Neural cell (in vitro differentiated cells): ENCODE results near the gene CBX2. TPM values are rescaled to one million over a fixed set of nuclear protein-coding genes. Genes with fewer than 3 reads are reported as not detected.

ENCODE experiments used
- H2AFZ ChIP-seq: fragments of 200-600, 300-800 bp; sonication (generic), shearing (Covaris generic); 2 replicates; pipeline ENCODE4 v1.6.0; 2014; ENCODE audit warnings: low read depth, mild to moderate bottlenecking, antibody characterized with exemption, low read length, moderate library complexity
- H3F3A ChIP-seq: fragments of 200-600 bp; shearing (Covaris generic); 2 replicates; pipeline ENCODE4 v1.6.1; 2016; ENCODE audit warnings: mild to moderate bottlenecking, moderate library complexity, mixed read lengths, antibody characterized with exemption, low read length; ENCODE audit not compliant: insufficient read depth, poor library complexity, severe bottlenecking
- H3K27ac ChIP-seq: fragments of 200-600, 300-800 bp; sonication (generic), shearing (Covaris generic); 2 replicates; pipeline ENCODE4 v1.5.1; 2014; ENCODE audit warnings: mild to moderate bottlenecking, low read length, moderate library complexity
- H3K27me3 ChIP-seq: fragments of 300-800, 200-600 bp; sonication (generic), shearing (Covaris generic); 2 replicates; pipeline ENCODE4 v1.6.0; 2014; ENCODE audit warnings: mild to moderate bottlenecking, low read depth, low read length, moderate library complexity; ENCODE audit not compliant: insufficient read depth
- H3K36me3 ChIP-seq: fragments of 300-800, 200-600 bp; sonication (generic), shearing (Covaris generic); 2 replicates; pipeline ENCODE4 v1.5.1; 2014; ENCODE audit warnings: mild to moderate bottlenecking, antibody characterized with exemption, low read length, moderate library complexity; ENCODE audit not compliant: insufficient read depth
- H3K4me2 ChIP-seq: fragments of 300-800, 200-600 bp; sonication (generic), shearing (Covaris generic); 2 replicates; pipeline ENCODE4 v1.6.0; 2014; ENCODE audit warnings: mild to moderate bottlenecking, low read length
- H3K4me3 ChIP-seq: fragments of 300-800, 200-600 bp; sonication (generic), shearing (Covaris generic); 2 replicates; pipeline ENCODE4 v1.5.1; 2014; ENCODE audit warnings: mild to moderate bottlenecking, low read length, moderate library complexity
- H3K79me2 ChIP-seq: fragments of 200-600 bp; shearing (Covaris generic); replicated peaks from 2 replicates; pipeline ENCODE4 v1.6.0; 2014; ENCODE audit warnings: mild to moderate bottlenecking, low read length, moderate library complexity; ENCODE audit not compliant: insufficient read depth
- H3K9ac ChIP-seq: fragments of 300-800, 200-600 bp; sonication (generic), shearing (Covaris generic); 2 replicates; pipeline ENCODE4 v1.6.1; 2016; ENCODE audit warnings: mild to moderate bottlenecking, low read length, mixed read lengths
- H3K9me2 ChIP-seq: fragments of 200-600 bp; shearing (Covaris generic); 2 replicates; pipeline ENCODE4 v1.6.1; 2016; ENCODE audit warnings: mild to moderate bottlenecking, low read length, mixed read lengths; ENCODE audit not compliant: insufficient read depth
- H3K9me3 ChIP-seq: fragments of 200-600, 300-800 bp; sonication (generic), shearing (Covaris generic); 2 replicates; pipeline ENCODE4 v1.6.1; 2016; ENCODE audit warnings: mild to moderate bottlenecking, mixed run types, low read length, moderate library complexity, mixed read lengths
- H4K20me1 ChIP-seq: fragments of 200-600 bp; shearing (Covaris generic); 2 replicates; pipeline ENCODE4 v1.6.1; 2016; ENCODE audit warnings: mild to moderate bottlenecking, mixed run types; ENCODE audit not compliant: insufficient read depth
- EP300 ChIP-seq: fragments of 450-650 bp; conservative IDR thresholded peaks from 2 replicates; pipeline ENCODE4 v1.6.1; 2014; ENCODE audit warnings: antibody characterized with exemption, mild to moderate bottlenecking, moderate library complexity; ENCODE audit not compliant: poor library complexity, severe bottlenecking
- EZH2 ChIP-seq: fragments of 200-600, 300-800 bp; shearing (Covaris generic), sonication (generic); IDR thresholded peaks from 2 replicates; pipeline ENCODE4 v1.6.1; 2014; ENCODE audit warnings: antibody characterized with exemption, low read length, borderline replicate concordance, mild to moderate bottlenecking; ENCODE audit not compliant: insufficient read depth, poor library complexity, severe bottlenecking
- MXI1 ChIP-seq: fragments of 450-650 bp; conservative IDR thresholded peaks from 2 replicates; pipeline ENCODE4 v1.6.1; 2014; ENCODE audit warnings: antibody characterized with exemption, mild to moderate bottlenecking; ENCODE audit not compliant: poor library complexity, severe bottlenecking
- POLR2AphosphoS5 ChIP-seq: IDR thresholded peaks from 2 replicates; pipeline ENCODE4 v1.6.1; 2012
- RAD21 ChIP-seq: fragments of 450-650 bp; conservative IDR thresholded peaks from 2 replicates; pipeline ENCODE4 v1.6.1; 2014; ENCODE audit warnings: antibody characterized with exemption, mild to moderate bottlenecking, moderate library complexity
- SMC3 ChIP-seq: fragments of 450-650 bp; conservative IDR thresholded peaks from 2 replicates; pipeline ENCODE4 v1.6.1; 2014; ENCODE audit warnings: antibody characterized with exemption, mild to moderate bottlenecking, moderate library complexity; ENCODE audit not compliant: poor library complexity
- TAF1 ChIP-seq: IDR thresholded peaks from 2 replicates; pipeline ENCODE4 v1.6.1; 2012; ENCODE audit warnings: low read depth
- polyA plus RNA-seq: library from polyadenylated mRNA; depleted of rRNA; stranded (reverse); fragments of >200 nt; gene quantifications from 2 replicates; pipeline ENCODE4 v1.2.3, GENCODE V29; 2014
- TF ChIP-seq, protein P1 (sequence below): fragments of 450-650 bp; IDR thresholded peaks from 2 replicates; pipeline ENCODE4 v1.5.1; 2014; ENCODE audit warnings: antibody characterized with exemption, mild to moderate bottlenecking, moderate library complexity; ENCODE audit not compliant: poor library complexity, severe bottlenecking
- TF ChIP-seq, protein P2 (sequence below): IDR thresholded peaks from 2 replicates; pipeline ENCODE4 v1.6.1; 2012; ENCODE audit warnings: borderline replicate concordance

The CBX2 gene
- polyA plus RNA-seq, 1 donor from 2014 or later: 16.9 TPM

- Histone ChIP-seq H3K9me2 (no peaks in the 10 kb centered on the region), H3K79me2 (no peaks in the 10 kb centered on the region), H3F3A (no peaks in the 10 kb centered on the region), H3K36me3 (no peaks in the 10 kb centered on the region), H3K9me3 (no peaks in the 10 kb centered on the region), H3K4me2 (no peak overlapping the region), H4K20me1 (no peaks in the 10 kb centered on the region), H3K27me3 (no peaks in the 10 kb centered on the region), H3K27ac (no peak overlapping the region), H2AFZ (no peak overlapping the region), H3K9ac (no peak overlapping the region), H3K4me3 (no peak overlapping the region)
- TF ChIP-seq RAD21 (no peak), EZH2 (no peak), TAF1 (no peak)
- TF ChIP-seq, protein P1, sequence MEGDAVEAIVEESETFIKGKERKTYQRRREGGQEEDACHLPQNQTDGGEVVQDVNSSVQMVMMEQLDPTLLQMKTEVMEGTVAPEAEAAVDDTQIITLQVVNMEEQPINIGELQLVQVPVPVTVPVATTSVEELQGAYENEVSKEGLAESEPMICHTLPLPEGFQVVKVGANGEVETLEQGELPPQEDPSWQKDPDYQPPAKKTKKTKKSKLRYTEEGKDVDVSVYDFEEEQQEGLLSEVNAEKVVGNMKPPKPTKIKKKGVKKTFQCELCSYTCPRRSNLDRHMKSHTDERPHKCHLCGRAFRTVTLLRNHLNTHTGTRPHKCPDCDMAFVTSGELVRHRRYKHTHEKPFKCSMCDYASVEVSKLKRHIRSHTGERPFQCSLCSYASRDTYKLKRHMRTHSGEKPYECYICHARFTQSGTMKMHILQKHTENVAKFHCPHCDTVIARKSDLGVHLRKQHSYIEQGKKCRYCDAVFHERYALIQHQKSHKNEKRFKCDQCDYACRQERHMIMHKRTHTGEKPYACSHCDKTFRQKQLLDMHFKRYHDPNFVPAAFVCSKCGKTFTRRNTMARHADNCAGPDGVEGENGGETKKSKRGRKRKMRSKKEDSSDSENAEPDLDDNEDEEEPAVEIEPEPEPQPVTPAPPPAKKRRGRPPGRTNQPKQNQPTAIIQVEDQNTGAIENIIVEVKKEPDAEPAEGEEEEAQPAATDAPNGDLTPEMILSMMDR: no peak
Measured at GRCh38 chr17:79732254-79732653, 45.7 kb upstream of the CBX2 start.

DNA sequence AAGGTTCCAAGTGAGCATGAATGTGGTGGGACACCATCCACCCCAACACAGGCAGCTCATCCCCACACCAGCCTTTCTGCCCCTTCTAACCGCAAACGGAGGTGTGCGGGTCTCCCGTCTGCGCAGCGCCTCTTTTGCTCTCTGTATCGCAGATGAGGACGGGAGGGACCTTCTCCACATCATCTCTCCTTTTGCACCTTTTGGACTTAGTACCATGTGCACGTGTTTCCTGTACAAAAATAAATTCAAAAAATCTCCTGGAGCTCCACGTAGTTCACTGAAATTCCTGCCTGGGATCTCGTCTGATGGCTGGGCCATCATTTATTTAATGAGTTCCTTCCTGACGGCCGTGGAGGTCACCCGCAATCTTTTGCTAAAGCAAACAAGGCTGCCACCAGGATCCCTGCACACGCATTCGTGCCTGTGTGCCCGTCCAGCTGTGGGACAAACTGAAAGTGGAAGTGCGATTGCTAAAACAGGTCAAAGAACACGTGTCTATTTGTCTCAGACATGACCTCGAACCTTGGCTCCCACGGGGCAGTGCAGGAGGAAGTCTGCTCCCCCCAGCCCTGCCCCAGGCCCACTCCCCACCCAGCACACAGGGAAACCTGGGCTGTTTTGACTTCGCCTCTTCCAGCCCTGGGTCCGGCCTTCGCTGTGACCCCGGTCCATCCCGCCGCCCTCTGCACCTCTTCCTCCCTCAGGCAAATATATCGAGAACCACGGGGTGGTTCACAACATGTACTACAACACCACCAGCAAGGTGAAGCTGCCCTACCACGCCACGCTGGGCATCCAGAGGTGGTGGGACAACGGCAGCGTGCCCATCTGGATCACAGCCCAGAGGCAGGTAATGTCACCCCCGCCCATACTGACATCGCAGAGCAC is 44.9 kb upstream of the CBX2 start:
- H3F3A ChIP-seq: no peaks in the 10 kb centered on the region
- H3K79me2 ChIP-seq: no peaks in the 10 kb centered on the region
- H3K36me3 ChIP-seq: no peaks in the 10 kb centered on the region
- TF ChIP-seq MXI1 (no peak), SMC3 (no peak), POLR2AphosphoS5 (no peak), TAF1 (no peak), RAD21 (no peak), EP300 (no peak), EZH2 (no peak)
- TF ChIP-seq, protein P2, sequence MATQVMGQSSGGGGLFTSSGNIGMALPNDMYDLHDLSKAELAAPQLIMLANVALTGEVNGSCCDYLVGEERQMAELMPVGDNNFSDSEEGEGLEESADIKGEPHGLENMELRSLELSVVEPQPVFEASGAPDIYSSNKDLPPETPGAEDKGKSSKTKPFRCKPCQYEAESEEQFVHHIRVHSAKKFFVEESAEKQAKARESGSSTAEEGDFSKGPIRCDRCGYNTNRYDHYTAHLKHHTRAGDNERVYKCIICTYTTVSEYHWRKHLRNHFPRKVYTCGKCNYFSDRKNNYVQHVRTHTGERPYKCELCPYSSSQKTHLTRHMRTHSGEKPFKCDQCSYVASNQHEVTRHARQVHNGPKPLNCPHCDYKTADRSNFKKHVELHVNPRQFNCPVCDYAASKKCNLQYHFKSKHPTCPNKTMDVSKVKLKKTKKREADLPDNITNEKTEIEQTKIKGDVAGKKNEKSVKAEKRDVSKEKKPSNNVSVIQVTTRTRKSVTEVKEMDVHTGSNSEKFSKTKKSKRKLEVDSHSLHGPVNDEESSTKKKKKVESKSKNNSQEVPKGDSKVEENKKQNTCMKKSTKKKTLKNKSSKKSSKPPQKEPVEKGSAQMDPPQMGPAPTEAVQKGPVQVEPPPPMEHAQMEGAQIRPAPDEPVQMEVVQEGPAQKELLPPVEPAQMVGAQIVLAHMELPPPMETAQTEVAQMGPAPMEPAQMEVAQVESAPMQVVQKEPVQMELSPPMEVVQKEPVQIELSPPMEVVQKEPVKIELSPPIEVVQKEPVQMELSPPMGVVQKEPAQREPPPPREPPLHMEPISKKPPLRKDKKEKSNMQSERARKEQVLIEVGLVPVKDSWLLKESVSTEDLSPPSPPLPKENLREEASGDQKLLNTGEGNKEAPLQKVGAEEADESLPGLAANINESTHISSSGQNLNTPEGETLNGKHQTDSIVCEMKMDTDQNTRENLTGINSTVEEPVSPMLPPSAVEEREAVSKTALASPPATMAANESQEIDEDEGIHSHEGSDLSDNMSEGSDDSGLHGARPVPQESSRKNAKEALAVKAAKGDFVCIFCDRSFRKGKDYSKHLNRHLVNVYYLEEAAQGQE: no peak
- TF ChIP-seq, protein P1: no peak
- no peak overlapping the region for H3K9ac ChIP-seq
- no peaks in the 10 kb centered on the region for H3K9me2 ChIP-seq
- no peaks in the 10 kb centered on the region for H4K20me1 ChIP-seq
- H2AFZ ChIP-seq: no peak overlapping the region
- no peak overlapping the region for H3K4me2 ChIP-seq
- no peaks in the 10 kb centered on the region for H3K9me3 ChIP-seq
- H3K27me3 ChIP-seq: no peaks in the 10 kb centered on the region
- no peak overlapping the region for H3K4me3 ChIP-seq
- H3K27ac ChIP-seq: no peak overlapping the region
